Fibroblast of lung (primary cell): ENCODE data around the gene ZNF223. TPM values are rescaled to one million over a fixed set of nuclear protein-coding genes. Genes with fewer than 3 reads are reported as not detected.
A peak's percentile ranks its signal among the peaks of the same experiment; 100 is the strongest.

Experiments used
- DNase-seq, 2 donors: peaks; one replicate each; pipeline versions ENCODE4 v3.0.0 to v3.0.0-alpha.2; 2010; ENCODE audit warnings: low read depth in 2 of 2
- H2AFZ ChIP-seq: 2 replicates; pipeline ENCODE4 v1.5.1; 2012; ENCODE audit warnings: low read length, control low read depth, inconsistent platforms
- H3K27ac ChIP-seq: 2 replicates; pipeline ENCODE4 v1.5.1; 2011; ENCODE audit warnings: low read length, control low read depth; ENCODE audit not compliant: insufficient read depth
- H3K27me3 ChIP-seq: 2 replicates; pipeline ENCODE4 v1.5.1; 2011; ENCODE audit warnings: mild to moderate bottlenecking, low read length; ENCODE audit not compliant: control insufficient read depth, insufficient read depth
- H3K36me3 ChIP-seq: 2 replicates; pipeline ENCODE4 v1.5.1; 2011; ENCODE audit warnings: low read length; ENCODE audit not compliant: control insufficient read depth, insufficient read depth
- H3K4me1 ChIP-seq: 2 replicates; pipeline ENCODE4 v1.5.1; 2011; ENCODE audit warnings: low read length; ENCODE audit not compliant: control insufficient read depth, insufficient read depth; ENCODE audit errors: extremely low read depth
- H3K4me2 ChIP-seq: 2 replicates; pipeline ENCODE4 v1.5.1; 2011; ENCODE audit warnings: low read length, control low read depth; ENCODE audit not compliant: insufficient read depth; ENCODE audit errors: extremely low read depth
- H3K4me3 ChIP-seq, 4 experiments: fragments of 200-600 bp in 1 of 4; sonication (generic) in 1 of 4; replicated peaks in 1 of 4; 2 replicates each; pipeline ENCODE4 v1.5.1; 2011 to 2016; ENCODE audit warnings: low read length in 4 of 4, low read depth in 3 of 4, mild to moderate bottlenecking in 3 of 4, control low read depth in 2 of 4, inconsistent platforms in 1 of 4, mixed read lengths in 1 of 4; ENCODE audit not compliant: insufficient read depth in 1 of 4; ENCODE audit errors: control extremely low read depth in 1 of 4
- H3K79me2 ChIP-seq: 2 replicates; pipeline ENCODE4 v1.5.1; 2012; ENCODE audit warnings: mild to moderate bottlenecking, low read length, inconsistent platforms; ENCODE audit not compliant: control insufficient read depth, insufficient read depth
- H3K9ac ChIP-seq: 2 replicates; pipeline ENCODE4 v1.5.1; 2011; ENCODE audit warnings: mild to moderate bottlenecking, low read length, control low read depth; ENCODE audit not compliant: insufficient read depth
- H3K9me3 ChIP-seq: 2 replicates; pipeline ENCODE4 v1.5.1; 2012; ENCODE audit warnings: low read depth, low read length; ENCODE audit not compliant: control insufficient read depth, insufficient read depth
- H4K20me1 ChIP-seq: 2 replicates; pipeline ENCODE4 v1.5.1; 2011; ENCODE audit warnings: low read length; ENCODE audit not compliant: control insufficient read depth, insufficient read depth; ENCODE audit errors: extremely low read depth
- EZH2 ChIP-seq: IDR thresholded peaks from 2 replicates; pipeline ENCODE4 v1.5.1; 2012; ENCODE audit warnings: low read length, control low read depth, mild to moderate bottlenecking; ENCODE audit errors: missing control alignments
- polyA plus RNA-seq, 2 donors: library from polyadenylated mRNA; depleted of rRNA in 1 of 2; stranded (reverse) in 1 of 2; unstranded in 1 of 2; fragments of >200 nt; gene quantifications; 2 replicates each; pipeline ENCODE4 v1.2.1, GENCODE V29; 2011 to 2012; ENCODE audit warnings: missing spikeins in 1 of 2
- total RNA-seq: library from RNA; depleted of rRNA; stranded (reverse); fragments of >200 nt; gene quantifications from 2 replicates; pipeline ENCODE4 v1.2.1, GENCODE V29; 2014
- TF ChIP-seq, protein P1 (sequence below), 2 donors: IDR thresholded peaks in 1 of 2; conservative IDR thresholded peaks in 1 of 2; 1 replicate in 1 of 2; 2 replicates in 1 of 2; pipeline ENCODE4 v1.5.1; 2011 to 2012; ENCODE audit warnings: low read length in 2 of 2, control low read depth in 1 of 2, inconsistent platforms in 1 of 2, low read depth in 1 of 2, mild to moderate bottlenecking in 1 of 2

ZNF223 gene
- total and polyA plus RNA-seq, 2 donors (not counting 1 experiment from before 2014, with no cell fraction given): 4.3 to 5.3 TPM

- TF ChIP-seq, protein P1, sequence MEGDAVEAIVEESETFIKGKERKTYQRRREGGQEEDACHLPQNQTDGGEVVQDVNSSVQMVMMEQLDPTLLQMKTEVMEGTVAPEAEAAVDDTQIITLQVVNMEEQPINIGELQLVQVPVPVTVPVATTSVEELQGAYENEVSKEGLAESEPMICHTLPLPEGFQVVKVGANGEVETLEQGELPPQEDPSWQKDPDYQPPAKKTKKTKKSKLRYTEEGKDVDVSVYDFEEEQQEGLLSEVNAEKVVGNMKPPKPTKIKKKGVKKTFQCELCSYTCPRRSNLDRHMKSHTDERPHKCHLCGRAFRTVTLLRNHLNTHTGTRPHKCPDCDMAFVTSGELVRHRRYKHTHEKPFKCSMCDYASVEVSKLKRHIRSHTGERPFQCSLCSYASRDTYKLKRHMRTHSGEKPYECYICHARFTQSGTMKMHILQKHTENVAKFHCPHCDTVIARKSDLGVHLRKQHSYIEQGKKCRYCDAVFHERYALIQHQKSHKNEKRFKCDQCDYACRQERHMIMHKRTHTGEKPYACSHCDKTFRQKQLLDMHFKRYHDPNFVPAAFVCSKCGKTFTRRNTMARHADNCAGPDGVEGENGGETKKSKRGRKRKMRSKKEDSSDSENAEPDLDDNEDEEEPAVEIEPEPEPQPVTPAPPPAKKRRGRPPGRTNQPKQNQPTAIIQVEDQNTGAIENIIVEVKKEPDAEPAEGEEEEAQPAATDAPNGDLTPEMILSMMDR (conservative IDR thresholded peaks at IDR 0.05 in 1 of 2, IDR thresholded peaks at IDR 0.05 in 1 of 2; ENCODE audit: low read depth in 1 of 2, low read length in 2 of 2): no peak
- no peak for TF ChIP-seq EZH2
- Histone ChIP-seq H4K20me1 (no peaks in the 10 kb centered on the region), H3K9ac (no peak overlapping the region), H3K79me2 (no peaks in the 10 kb centered on the region), H3K36me3 (peaks cover 13% of the 10 kb centered on the region), H3K27ac (no peak overlapping the region), H3K4me3 (no peak overlapping the region), H3K27me3 (no peaks in the 10 kb centered on the region), H3K4me1 (no peaks in the 10 kb centered on the region), H3K9me3 (peaks cover 5% of the 10 kb centered on the region), H3K4me2 (no peak overlapping the region), H2AFZ (no peak overlapping the region)
- DNase-seq: no peak
Measured at GRCh38 chr19:44066305-44066704, 14.5 kb downstream of the ZNF223 start.

- no peak for DNase-seq
- Histone ChIP-seq H4K20me1 (no peaks in the 10 kb centered on the region), H3K36me3 (peaks cover 10% of the 10 kb centered on the region), H3K79me2 (no peaks in the 10 kb centered on the region), H3K4me1 (peaks cover 3% of the 10 kb centered on the region), H3K4me3 (no peak overlapping the region), H3K4me2 (no peak overlapping the region), H3K9ac (no peak overlapping the region), H3K9me3 (peaks cover 5% of the 10 kb centered on the region), H2AFZ (no peak overlapping the region), H3K27ac (no peak overlapping the region), H3K27me3 (no peaks in the 10 kb centered on the region)
- no peak for TF ChIP-seq EZH2
- TF ChIP-seq, protein P1 (conservative IDR thresholded peaks at IDR 0.05 in 1 of 2, IDR thresholded peaks at IDR 0.05 in 1 of 2; ENCODE audit: low read depth in 1 of 2, low read length in 2 of 2): no peak
Measured at GRCh38 chr19:44069415-44069814, 17.6 kb downstream of the ZNF223 start.

GRCh38 chr19:44071824-44072542 is 20.1 kb downstream of the ZNF223 start, which contains the start of gene ZNF284:
Gene ZNF284 (plus strand): TSS chr19:44072159. CDS start chr19:44076390, 4,231 bp downstream.
- Histone ChIP-seq H3K4me2 (peak within 1 kb of the TSS; percentile 97), H3K36me3 (no peaks in the 10 kb centered on the region), H3K27me3 (no peaks in the 10 kb centered on the region), H3K9ac (peak within 1 kb of the TSS; percentile 44), H2AFZ (peak within 1 kb of the TSS; percentile 100), H3K4me1 (peaks cover 3% of the 10 kb centered on the region), H3K79me2 (no peaks in the 10 kb centered on the region), H3K9me3 (no peaks in the 10 kb centered on the region), H4K20me1 (no peaks in the 10 kb centered on the region), H3K4me3 (peak within 1 kb of the TSS; percentile 82 to 92 (median 88)), H3K27ac (peak within 1 kb of the TSS; percentile 49)
- TF ChIP-seq, protein P1 (conservative IDR thresholded peaks at IDR 0.05 in 1 of 2, IDR thresholded peaks at IDR 0.05 in 1 of 2; ENCODE audit: low read depth in 1 of 2, low read length in 2 of 2): no peak
- TF ChIP-seq EZH2: no peak
- peak; percentile 92 to 93 for DNase-seq
